IMR-90 (cell line): ENCODE results near the gene ATP12A.

Source experiments
- BHLHE40 ChIP-seq: fragments of 150-350 bp; IDR thresholded peaks from 2 replicates; pipeline ENCODE4 v1.6.1; 2016; ENCODE audit warnings: mild to moderate bottlenecking, low read depth, low read length
- CEBPB ChIP-seq: IDR thresholded peaks from 2 replicates; pipeline ENCODE4 v1.6.1; 2012; ENCODE audit warnings: low read depth, low read length, improper control_type of control experiment
- CTCF ChIP-seq: conservative IDR thresholded peaks from 2 replicates; pipeline ENCODE4 v1.5.1; 2012; ENCODE audit warnings: mild to moderate bottlenecking, low read depth, low read length, improper control_type of control experiment
- MAFK ChIP-seq: IDR thresholded peaks from 2 replicates; pipeline ENCODE4 v1.6.1; 2012; ENCODE audit warnings: low read depth, low read length, improper control_type of control experiment
- MAZ ChIP-seq: IDR thresholded peaks from 2 replicates; pipeline ENCODE4 v1.6.1; 2012; ENCODE audit warnings: low read depth, mild to moderate bottlenecking, low read length, improper control_type of control experiment, moderate library complexity, borderline replicate concordance
- NFE2L2 ChIP-seq: fragments of 150-350 bp; IDR thresholded peaks from 2 replicates; pipeline ENCODE4 v1.6.1; 2016; ENCODE audit warnings: low read depth, mild to moderate bottlenecking, low read length
- POLR2A ChIP-seq: IDR thresholded peaks from 2 replicates; pipeline ENCODE4 v1.6.1; 2012; ENCODE audit warnings: mild to moderate bottlenecking, low read depth, low read length
- RAD21 ChIP-seq: IDR thresholded peaks from 2 replicates; pipeline ENCODE4 v1.6.1; 2012; ENCODE audit warnings: low read length, improper control_type of control experiment
- RCOR1 ChIP-seq: IDR thresholded peaks from 2 replicates; pipeline ENCODE4 v1.6.1; 2012; ENCODE audit warnings: mild to moderate bottlenecking, low read length, improper control_type of control experiment; ENCODE audit not compliant: insufficient replicate concordance
- RFX5 ChIP-seq: IDR thresholded peaks from 2 replicates; pipeline ENCODE4 v1.8.0; 2012; ENCODE audit warnings: low read depth, mild to moderate bottlenecking, low read length, moderate library complexity
- SMC3 ChIP-seq: fragments of 150-350 bp; IDR thresholded peaks from 2 replicates; pipeline ENCODE4 v1.6.1; 2016; ENCODE audit warnings: low read depth, mild to moderate bottlenecking, antibody characterized with exemption, low read length, moderate library complexity
- TF ChIP-seq, protein P1 (sequence below): fragments of 150-350 bp; IDR thresholded peaks from 2 replicates; pipeline ENCODE4 v1.6.1; 2017; ENCODE audit warnings: mild to moderate bottlenecking, antibody characterized with exemption, low read length, low read depth

DNA sequence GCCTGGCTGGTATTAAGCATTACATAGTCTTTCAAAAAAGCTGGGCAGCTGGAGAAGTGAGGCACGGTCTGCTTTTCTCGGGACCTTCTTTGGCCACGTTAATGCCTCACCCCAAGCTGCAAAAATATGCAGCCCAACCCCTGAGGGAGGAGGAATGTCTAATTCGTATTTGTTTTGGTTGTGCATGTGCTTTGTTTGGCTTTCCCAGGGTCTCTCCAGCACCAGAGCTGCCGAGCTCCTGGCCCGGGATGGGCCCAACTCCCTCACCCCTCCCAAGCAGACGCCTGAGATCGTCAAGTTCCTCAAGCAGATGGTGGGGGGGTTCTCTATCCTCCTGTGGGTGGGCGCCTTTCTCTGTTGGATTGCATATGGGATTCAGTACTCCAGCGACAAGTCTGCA, 7.9 kb downstream of the ATP12A start:
- TF ChIP-seq CTCF (no peak), POLR2A (no peak), RFX5 (no peak), BHLHE40 (no peak), RAD21 (no peak), MAFK (no peak), RCOR1 (no peak), SMC3 (no peak), MAZ (no peak), NFE2L2 (no peak), CEBPB (no peak)
- TF ChIP-seq, protein P1, sequence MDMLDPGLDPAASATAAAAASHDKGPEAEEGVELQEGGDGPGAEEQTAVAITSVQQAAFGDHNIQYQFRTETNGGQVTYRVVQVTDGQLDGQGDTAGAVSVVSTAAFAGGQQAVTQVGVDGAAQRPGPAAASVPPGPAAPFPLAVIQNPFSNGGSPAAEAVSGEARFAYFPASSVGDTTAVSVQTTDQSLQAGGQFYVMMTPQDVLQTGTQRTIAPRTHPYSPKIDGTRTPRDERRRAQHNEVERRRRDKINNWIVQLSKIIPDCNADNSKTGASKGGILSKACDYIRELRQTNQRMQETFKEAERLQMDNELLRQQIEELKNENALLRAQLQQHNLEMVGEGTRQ = no peak
